Gastroesophageal sphincter (tissue), 4 donors: ENCODE measurements around the gene BTBD9. TPM values are rescaled to one million over a fixed set of nuclear protein-coding genes. Genes with fewer than 3 reads are reported as not detected.

ENCODE experiments used
- ATAC-seq: fragments of 150-250 bp; one replicate; pipeline ENCODE4 v1.9.1; 2016; ENCODE audit warnings: mild to moderate bottlenecking, moderate library complexity
- H3K27ac ChIP-seq, 4 donors: fragments of 200-600 bp; sonication (generic) in 3 of 4; 1 replicate in 3 of 4; 2 replicates in 1 of 4; pipeline ENCODE4 v1.5.1; 2016 to 2019
- H3K27me3 ChIP-seq: fragments of 200-600 bp; sonication (generic); one replicate; pipeline ENCODE4 v1.5.1; 2019
- H3K36me3 ChIP-seq, 2 donors: fragments of 200-600 bp; sonication (generic); one replicate each; pipeline ENCODE4 v1.5.1; 2019; ENCODE audit warnings: control low read depth in 1 of 2
- H3K4me1 ChIP-seq, 3 donors: fragments of 200-600 bp; sonication (generic); 1 replicate in 2 of 3; 2 replicates in 1 of 3; pipeline ENCODE4 v1.5.1; 2016 to 2019; ENCODE audit warnings: control low read depth in 2 of 3
- H3K4me3 ChIP-seq, 2 donors: fragments of 200-600 bp; sonication (generic); one replicate each; pipeline ENCODE4 v1.5.1; 2019; ENCODE audit warnings: mild to moderate bottlenecking in 1 of 2, moderate library complexity in 1 of 2
- H3K9me3 ChIP-seq, 3 donors: fragments of 200-600 bp; sonication (generic); one replicate each; pipeline ENCODE4 v1.5.1; 2017 to 2019; ENCODE audit warnings: control low read depth in 2 of 3
- CTCF ChIP-seq, 4 experiments: fragments of 200-600 bp in 2 of 4; fragments of 450-650 bp in 2 of 4; sonication (generic) in 1 of 4; IDR thresholded peaks; one replicate each; pipeline ENCODE4 v1.5.1; 2017 to 2019; ENCODE audit warnings: antibody characterized with exemption in 4 of 4, mild to moderate bottlenecking in 2 of 4, moderate library complexity in 2 of 4
- EP300 ChIP-seq: sonication (generic); formaldehyde crosslinking; IDR thresholded peaks from one replicate; pipeline ENCODE4 v1.6.1; 2017; ENCODE audit warnings: antibody characterized with exemption, mild to moderate bottlenecking
- POLR2A ChIP-seq, 2 donors: fragments of 450-650 bp; IDR thresholded peaks; one replicate each; pipeline ENCODE4 v1.6.1; 2017; ENCODE audit warnings: antibody characterized with exemption in 2 of 2, mild to moderate bottlenecking in 2 of 2, moderate library complexity in 1 of 2
- POLR2AphosphoS5 ChIP-seq: sonication (generic); formaldehyde crosslinking; IDR thresholded peaks from one replicate; pipeline ENCODE4 v1.6.1; 2017; ENCODE audit warnings: antibody characterized with exemption
- WGBS, 2 donors: methylation state at CpG; one replicate each; pipeline ENCODE4 v1.1.5; 2018; ENCODE audit warnings: low coverage in 1 of 2; 5-methylcytosine and 5-hydroxymethylcytosine counted together
- total RNA-seq, 4 donors: library from RNA; depleted of rRNA; stranded (reverse); fragments of >200 nt; gene quantifications; one replicate each; pipeline ENCODE4 v1.1.0, GENCODE V29; 2016

Gene BTBD9
- total RNA-seq, 4 donors from 2014 or later, result 11.3 to 18.9 (median 13.8) TPM

GRCh38 chr6:38481851-38482250, 157.9 kb downstream of the BTBD9 start:
- ATAC-seq, result no peak
- 81 to 88% methylated on average over 4 of the region's 4 CpGs for WGBS, 2 donors
- Histone ChIP-seq H3K36me3 (no peaks in the 10 kb centered on the region), H3K27me3 (no peaks in the 10 kb centered on the region), H3K9me3 (no peaks in the 10 kb centered on the region), H3K4me3 (no peak overlapping the region), H3K4me1 (no peaks in the 10 kb centered on the region), H3K27ac (no peak overlapping the region)
- TF ChIP-seq EP300 (no peak), POLR2AphosphoS5 (no peak), POLR2A (IDR thresholded peaks at IDR 0.05) (no peak), CTCF (IDR thresholded peaks at IDR 0.05) (no peak)

- no peaks in the 10 kb centered on the region for H3K9me3 ChIP-seq
- 87 to 97% methylated on average over 5 of the region's 5 CpGs for WGBS, 2 donors
- peaks cover 0 to 3% (median 0%) of the 10 kb centered on the region in 3 donors for H3K4me1 ChIP-seq
- no peaks in the 10 kb centered on the region for H3K27me3 ChIP-seq
- no peaks in the 10 kb centered on the region for H3K36me3 ChIP-seq
- no peak for ATAC-seq
- no peak for TF ChIP-seq POLR2AphosphoS5
- no peak for TF ChIP-seq EP300
- no peak for TF ChIP-seq POLR2A (IDR thresholded peaks at IDR 0.05)
- TF ChIP-seq CTCF (IDR thresholded peaks at IDR 0.05), result no peak
- H3K27ac ChIP-seq, result no peak overlapping the region
- no peak overlapping the region for H3K4me3 ChIP-seq
These were observed 158.4 kb downstream of the BTBD9 start for GRCh38 chr6:38481211-38481836.

GRCh38 chr6:38480036-38480435, 159.7 kb downstream of the BTBD9 start:
- 84% methylated on average over 3 of the region's 4 CpGs; no CpG with 5 or more reads in 1 of the 2 donors for WGBS, 2 donors
- TF ChIP-seq EP300, result no peak
- H3K4me3 ChIP-seq, result no peak overlapping the region
- no peak overlapping the region for H3K27ac ChIP-seq
- ATAC-seq, result no peak
- H3K27me3 ChIP-seq, result no peaks in the 10 kb centered on the region
- H3K4me1 ChIP-seq, result peaks cover 0 to 8% (median 0%) of the 10 kb centered on the region in 3 donors
- H3K36me3 ChIP-seq, result no peaks in the 10 kb centered on the region
- no peaks in the 10 kb centered on the region for H3K9me3 ChIP-seq

- ATAC-seq, result no peak
- WGBS, 2 donors, result 86 to 100% methylated on average over 1 of the region's 1 CpG
- Histone ChIP-seq H3K36me3 (no peaks in the 10 kb centered on the region), H3K9me3 (no peaks in the 10 kb centered on the region), H3K4me3 (no peak overlapping the region), H3K27ac (no peak overlapping the region), H3K27me3 (no peaks in the 10 kb centered on the region), H3K4me1 (peaks cover 0 to 8% (median 0%) of the 10 kb centered on the region in 3 donors)
- no peak for TF ChIP-seq POLR2AphosphoS5
- TF ChIP-seq CTCF (IDR thresholded peaks at IDR 0.05), result no peak
- no peak for TF ChIP-seq POLR2A (IDR thresholded peaks at IDR 0.05)
- TF ChIP-seq EP300, result no peak
These were observed 160.4 kb downstream of the BTBD9 start for GRCh38 chr6:38479331-38479730.

- ATAC-seq, result no peak
- Histone ChIP-seq H3K36me3 (no peaks in the 10 kb centered on the region), H3K27ac (no peak overlapping the region), H3K4me3 (no peak overlapping the region), H3K27me3 (no peaks in the 10 kb centered on the region), H3K4me1 (peaks cover 0 to 8% (median 0%) of the 10 kb centered on the region in 3 donors), H3K9me3 (no peaks in the 10 kb centered on the region)
- TF ChIP-seq EP300 (no peak), POLR2AphosphoS5 (no peak)
- WGBS, 2 donors, result 72 to 77% methylated on average over 6 to 9 of the region's 9 CpGs
These were observed 162.0 kb downstream of the BTBD9 start for GRCh38 chr6:38477680-38478260.

GRCh38 chr6:38476888-38477287, 162.8 kb downstream of the BTBD9 start:
- no peak overlapping the region for H3K27ac ChIP-seq
- TF ChIP-seq POLR2A (IDR thresholded peaks at IDR 0.05) (no peak), EP300 (no peak), CTCF (IDR thresholded peaks at IDR 0.05) (no peak), POLR2AphosphoS5 (no peak)
- ATAC-seq, result no peak
- no peaks in the 10 kb centered on the region for H3K36me3 ChIP-seq
- H3K9me3 ChIP-seq, result no peaks in the 10 kb centered on the region
- 78 to 100% methylated on average over 1 of the region's 1 CpG for WGBS, 2 donors
- peaks cover 0 to 8% (median 0%) of the 10 kb centered on the region in 3 donors for H3K4me1 ChIP-seq
- H3K4me3 ChIP-seq, result no peak overlapping the region
- no peaks in the 10 kb centered on the region for H3K27me3 ChIP-seq
